Small intestine (tissue), 4 donors: ENCODE data around the gene CSNK1G3. TPM values are rescaled to one million over a fixed set of nuclear protein-coding genes. Genes with fewer than 3 reads are reported as not detected.

Source experiments
- polyA plus RNA-seq, 4 donors: library from polyadenylated mRNA; stranded (reverse) in 3 of 4; unstranded in 1 of 4; fragments of 200-250 nt in 3 of 4; fragments of 120-200 nt in 1 of 4; gene quantifications; one replicate each; pipeline versions ENCODE4 v1.2.1 to v1.2.3, GENCODE V29; 2013
- donor health status: healthy with polysubstance abuse.
- donor health status: Bipolar disorder and iron deficiency.
- donor health status: healthy.

CSNK1G3 gene
- polyA plus RNA-seq, 4 donors, result 16.7 to 21.7 (median 20.2) TPM

Other genes with a start within 250 kb of the CSNK1G3 start
- 10 to 100 TPM in 1 of 4 donors, 1 to 10 TPM in 3; 4.1 to 12.6 (median 5.1) TPM for gene CEP120, start 88.8 kb upstream of the CSNK1G3 start, polyA plus RNA-seq